ENCODE results near the gene PDZD8. TPM values are rescaled to one million over a fixed set of nuclear protein-coding genes. Genes with fewer than 3 reads are reported as not detected.
"Not testable (repeated sequence)": the region's sequence is repeated elsewhere in the genome, so short reads cannot be mapped to it uniquely, and the experiment has no call there.

PDZD8 gene
- total RNA-seq, 1 donor, result 46.9 TPM

GRCh38 chr10:117230107-117230506 lies 145.1 kb downstream of the PDZD8 start:
- DNase-seq (ENCODE audit: low read depth in 2 of 3, low spot score in 2 of 3), result not testable (repeated sequence)

GRCh38 chr10:117228210-117228609 lies 147.0 kb downstream of the PDZD8 start:
- no peak for DNase-seq (ENCODE audit: low read depth in 2 of 3, low spot score in 2 of 3)

Other genes with a start within 250 kb of the PDZD8 start
- under 0.01 TPM for gene VAX1, start 237.2 kb downstream of the PDZD8 start, total RNA-seq
- gene KCNK18, start 178.0 kb downstream of the PDZD8 start, total RNA-seq, result not detected
- 13.2 TPM for gene SLC18A2, start 134.3 kb downstream of the PDZD8 start, total RNA-seq
- not detected for gene EMX2, start 167.3 kb upstream of the PDZD8 start, total RNA-seq